IMR-90 (cell line): ENCODE measurements around the gene SLIT2. TPM values are rescaled to one million over a fixed set of nuclear protein-coding genes. Genes with fewer than 3 reads are reported as not detected.

Experiments used
- ATAC-seq: fragments of 200-7000 bp; cut with Tn5 transposase; 2 replicates; pipeline ENCODE4 v1.9.1; 2020; ENCODE audit warnings: low read depth, mild to moderate bottlenecking, moderate library complexity
- BruUV-seq: library from RNA; stranded (reverse); fragments of 400-500 nt; replicated peaks from 2 replicates; lab custom pipeline; 2021; lab: Mats Ljungman, UMichigan
- CTCF ChIA-PET: fragments of 300-600 bp; formaldehyde crosslinking; extraction: SDS; loops from one replicate; lab custom pipeline; 2021; ENCODE audit warnings: antibody characterized with exemption; lab: Yijun Ruan, JAX
- POLR2A ChIA-PET: fragments of 300-600 bp; sonication (Branson Sonifier 250); formaldehyde crosslinking; loops from one replicate; lab custom pipeline; 2022; ENCODE audit warnings: antibody characterized with exemption; ENCODE audit not compliant: unreplicated experiment; lab: Charles Lee
- DNase-seq: peaks from one replicate; pipeline ENCODE4 v3.0.0; 2013
- H2AFZ ChIP-seq: replicated peaks from 2 replicates; pipeline ENCODE3; 2013; ENCODE audit warnings: low read length, mild to moderate bottlenecking; ENCODE audit not compliant: poor library complexity
- H2AK5ac ChIP-seq: 2 replicates; pipeline ENCODE4 v1.6.1; 2013; ENCODE audit warnings: low read depth, low read length, inconsistent platforms
- H2AK9ac ChIP-seq: replicated peaks from 2 replicates; pipeline ENCODE3; 2013; ENCODE audit warnings: mild to moderate bottlenecking, low read depth, low read length, moderate library complexity; ENCODE audit not compliant: poor library complexity
- H2BK120ac ChIP-seq: 2 replicates; pipeline ENCODE4 v1.6.1; 2013; ENCODE audit warnings: low read depth, low read length, inconsistent platforms
- H2BK15ac ChIP-seq: 3 replicates; pipeline ENCODE4 v1.6.1; 2013; ENCODE audit warnings: low read depth, low read length, inconsistent platforms
- H2BK20ac ChIP-seq: 2 replicates; pipeline ENCODE4 v1.6.1; 2013; ENCODE audit warnings: low read depth, mild to moderate bottlenecking, inconsistent platforms, low read length, moderate library complexity
- H2BK5ac ChIP-seq: 2 replicates; pipeline ENCODE4 v1.6.1; 2013; ENCODE audit warnings: mild to moderate bottlenecking, low read depth, low read length, inconsistent platforms; ENCODE audit not compliant: poor library complexity, severe bottlenecking
- H3K14ac ChIP-seq: replicated peaks from 2 replicates; pipeline ENCODE4 v1.6.1; 2013; ENCODE audit warnings: low read depth, low read length, inconsistent platforms
- H3K18ac ChIP-seq: 2 replicates; pipeline ENCODE4 v1.6.1; 2013; ENCODE audit warnings: low read depth, low read length, control low read depth
- H3K23ac ChIP-seq: 2 replicates; pipeline ENCODE4 v1.6.1; 2013; ENCODE audit warnings: low read depth, low read length, inconsistent platforms
- H3K27ac ChIP-seq: 2 replicates; pipeline ENCODE4 v1.5.1; 2013; ENCODE audit warnings: mild to moderate bottlenecking, control low read depth, low read length; ENCODE audit not compliant: insufficient read depth
- H3K27me3 ChIP-seq: 2 replicates; pipeline ENCODE4 v1.6.1; 2013; ENCODE audit warnings: low read length; ENCODE audit not compliant: control insufficient read depth, insufficient read depth
- H3K36me3 ChIP-seq: 2 replicates; pipeline ENCODE4 v1.6.1; 2013; ENCODE audit warnings: low read length, mixed read lengths; ENCODE audit not compliant: control insufficient read depth, insufficient read depth
- H3K4ac ChIP-seq: 2 replicates; pipeline ENCODE4 v1.6.1; 2013; ENCODE audit warnings: low read depth, low read length, inconsistent platforms
- H3K4me1 ChIP-seq: 2 replicates; pipeline ENCODE4 v1.6.1; 2013; ENCODE audit warnings: low read length, mixed read lengths; ENCODE audit not compliant: control insufficient read depth, insufficient read depth
- H3K4me2 ChIP-seq: 2 replicates; pipeline ENCODE4 v1.6.1; 2013; ENCODE audit warnings: low read depth, mild to moderate bottlenecking, control low read depth, low read length, moderate library complexity
- H3K4me3 ChIP-seq: 2 replicates; pipeline ENCODE4 v1.5.1; 2013; ENCODE audit warnings: low read depth, mild to moderate bottlenecking, control low read depth, low read length, moderate library complexity; ENCODE audit not compliant: insufficient read depth
- H3K56ac ChIP-seq: 2 replicates; pipeline ENCODE4 v1.6.1; 2013; ENCODE audit warnings: low read length, inconsistent platforms; ENCODE audit not compliant: insufficient read depth; ENCODE audit errors: extremely low read depth
- H3K79me1 ChIP-seq, 2 experiments: 2 replicates each; pipeline ENCODE4 v1.6.1; 2013; ENCODE audit warnings: low read length in 2 of 2, inconsistent platforms in 1 of 2, low read depth in 1 of 2
- H3K9ac ChIP-seq: 2 replicates; pipeline ENCODE4 v1.6.1; 2013; ENCODE audit warnings: low read depth, low read length, control low read depth
- H3K9me1 ChIP-seq: 2 replicates; pipeline ENCODE4 v1.6.1; 2013; ENCODE audit warnings: low read length, inconsistent platforms; ENCODE audit not compliant: insufficient read depth
- H3K9me3 ChIP-seq: 2 replicates; pipeline ENCODE4 v1.6.1; 2013; ENCODE audit warnings: low read length; ENCODE audit not compliant: control insufficient read depth, insufficient read depth
- H4K20me1 ChIP-seq: 2 replicates; pipeline ENCODE4 v1.6.1; 2013; ENCODE audit warnings: low read length, inconsistent platforms; ENCODE audit not compliant: insufficient read depth
- H4K5ac ChIP-seq: 2 replicates; pipeline ENCODE4 v1.6.1; 2013; ENCODE audit warnings: mild to moderate bottlenecking, low read depth, low read length, control low read depth
- H4K8ac ChIP-seq, 2 experiments: 2 replicates each; pipeline ENCODE4 v1.6.1; 2013; ENCODE audit warnings: low read depth in 2 of 2, low read length in 2 of 2, control low read depth in 1 of 2, inconsistent platforms in 1 of 2
- H4K91ac ChIP-seq: 2 replicates; pipeline ENCODE4 v1.6.1; 2013; ENCODE audit warnings: low read depth, low read length, inconsistent platforms; ENCODE audit not compliant: insufficient read depth
- BHLHE40 ChIP-seq: fragments of 150-350 bp; IDR thresholded peaks from 2 replicates; pipeline ENCODE4 v1.6.1; 2016; ENCODE audit warnings: mild to moderate bottlenecking, low read depth, low read length
- CEBPB ChIP-seq: IDR thresholded peaks from 2 replicates; pipeline ENCODE4 v1.6.1; 2012; ENCODE audit warnings: low read depth, low read length, improper control_type of control experiment
- CHD1 ChIP-seq: IDR thresholded peaks from 2 replicates; pipeline ENCODE4 v1.6.1; 2012; ENCODE audit warnings: low read depth, low read length, improper control_type of control experiment
- FOS ChIP-seq: fragments of 150-350 bp; IDR thresholded peaks from 2 replicates; pipeline ENCODE4 v1.6.1; 2016; ENCODE audit warnings: low read depth, low read length
- MAFK ChIP-seq: IDR thresholded peaks from 2 replicates; pipeline ENCODE4 v1.6.1; 2012; ENCODE audit warnings: low read depth, low read length, improper control_type of control experiment
- MAZ ChIP-seq: IDR thresholded peaks from 2 replicates; pipeline ENCODE4 v1.6.1; 2012; ENCODE audit warnings: low read depth, mild to moderate bottlenecking, low read length, improper control_type of control experiment, moderate library complexity, borderline replicate concordance
- NFE2L2 ChIP-seq: fragments of 150-350 bp; IDR thresholded peaks from 2 replicates; pipeline ENCODE4 v1.6.1; 2016; ENCODE audit warnings: low read depth, mild to moderate bottlenecking, low read length
- POLR2A ChIP-seq: IDR thresholded peaks from 2 replicates; pipeline ENCODE4 v1.6.1; 2012; ENCODE audit warnings: mild to moderate bottlenecking, low read depth, low read length
- RAD21 ChIP-seq: IDR thresholded peaks from 2 replicates; pipeline ENCODE4 v1.6.1; 2012; ENCODE audit warnings: low read length, improper control_type of control experiment
- RCOR1 ChIP-seq: IDR thresholded peaks from 2 replicates; pipeline ENCODE4 v1.6.1; 2012; ENCODE audit warnings: mild to moderate bottlenecking, low read length, improper control_type of control experiment; ENCODE audit not compliant: insufficient replicate concordance
- RFX5 ChIP-seq: IDR thresholded peaks from 2 replicates; pipeline ENCODE4 v1.8.0; 2012; ENCODE audit warnings: low read depth, mild to moderate bottlenecking, low read length, moderate library complexity
- SMC3 ChIP-seq: fragments of 150-350 bp; IDR thresholded peaks from 2 replicates; pipeline ENCODE4 v1.6.1; 2016; ENCODE audit warnings: low read depth, mild to moderate bottlenecking, antibody characterized with exemption, low read length, moderate library complexity
- WGBS, 2 experiments: methylation state at CpG; one replicate each; pipeline versions ENCODE4 v1.1.5 to v1.1.7; 2013; ENCODE audit warnings: missing lambda C conversion rate in 2 of 2; ENCODE audit not compliant: insufficient read length in 1 of 2; ENCODE audit errors: extremely low coverage in 2 of 2; 5-methylcytosine and 5-hydroxymethylcytosine counted together
- dilution Hi-C: fragments of 300-500 bp; cut with HindIII; formaldehyde crosslinking; loops from one replicate; pipeline ENCODE4 v1.14.3; 2018; ENCODE audit warnings: low sequenced_read_pairs; ENCODE audit not compliant: unreplicated experiment
- in situ Hi-C: fragments of 300-500 bp; cut with MboI; formaldehyde crosslinking; loops from 3 replicates; pipeline ENCODE4 v1.14.3; 2019; ENCODE audit warnings: low sequenced_read_pairs, inconsistent platforms, mixed read lengths
- intact Hi-C: fragments of 100-400 bp; cut with micrococcal nuclease; formaldehyde crosslinking; loops from 2 replicates; pipeline ENCODE4 v1.10.0; 2022
- polyA plus RNA-seq, 3 experiments: library from polyadenylated mRNA; depleted of rRNA; stranded (reverse); fragments of >200 nt; gene quantifications; 2 replicates each; pipeline ENCODE4 v1.2.3, GENCODE V29; 2012; ENCODE audit warnings: low replicate concordance in 1 of 3
- total RNA-seq: library from RNA; depleted of rRNA; stranded (reverse); fragments of >200 nt; gene quantifications from 2 replicates; pipeline ENCODE4 v1.2.3, GENCODE V29; 2012
- TF ChIP-seq, protein P1 (sequence below): fragments of 150-350 bp; IDR thresholded peaks from 2 replicates; pipeline ENCODE4 v1.6.1; 2016; ENCODE audit warnings: low read depth, mild to moderate bottlenecking, low read length, moderate library complexity, borderline replicate concordance
- TF ChIP-seq, protein P2 (sequence below): conservative IDR thresholded peaks from 2 replicates; pipeline ENCODE4 v1.5.1; 2012; ENCODE audit warnings: mild to moderate bottlenecking, low read depth, low read length, improper control_type of control experiment
- TF ChIP-seq, protein P3 (sequence below): fragments of 150-350 bp; IDR thresholded peaks from 2 replicates; pipeline ENCODE4 v1.6.1; 2017; ENCODE audit warnings: mild to moderate bottlenecking, antibody characterized with exemption, low read length, low read depth

Gene SLIT2
- total and polyA plus RNA-seq, 2 of the 4 experiments (the other 2 are of a cell fraction) = 13.6 to 14.3 TPM

DNA sequence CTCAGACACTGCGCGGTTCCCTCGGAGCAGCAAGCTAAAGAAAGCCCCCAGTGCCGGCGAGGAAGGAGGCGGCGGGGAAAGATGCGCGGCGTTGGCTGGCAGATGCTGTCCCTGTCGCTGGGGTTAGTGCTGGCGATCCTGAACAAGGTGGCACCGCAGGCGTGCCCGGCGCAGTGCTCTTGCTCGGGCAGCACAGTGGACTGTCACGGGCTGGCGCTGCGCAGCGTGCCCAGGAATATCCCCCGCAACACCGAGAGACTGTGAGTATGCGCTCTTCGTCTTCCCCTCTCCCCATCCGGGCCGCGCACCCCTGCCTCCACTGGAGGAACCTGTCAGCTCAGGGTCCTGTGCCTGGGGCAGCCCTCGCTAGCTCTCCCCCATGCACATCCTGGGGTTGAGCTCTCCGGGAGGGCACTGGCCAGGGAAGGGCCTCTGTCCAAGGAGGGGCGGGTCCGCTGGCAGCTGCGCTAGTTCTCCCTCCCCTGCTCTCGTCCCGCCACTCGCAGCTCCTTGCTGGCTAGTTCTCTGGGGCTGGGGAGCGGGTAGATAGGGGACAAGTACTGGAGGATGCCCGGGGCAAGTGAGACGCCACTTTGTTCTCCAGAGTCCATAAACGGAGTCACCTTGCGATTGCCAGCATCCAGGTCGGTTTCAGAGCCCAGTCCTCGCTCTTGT lies 2.2 kb downstream of the SLIT2 start:
- Histone ChIP-seq H3K4ac (no peak overlapping the region), H3K9me3 (no peaks in the 10 kb centered on the region), H3K4me2 (peak overlapping the region; percentile 80), H4K91ac (no peak overlapping the region), H3K4me1 (peaks cover 8% of the 10 kb centered on the region; the same call in 1 of the 2 replicates), H4K20me1 (peaks cover 7% of the 10 kb centered on the region), H3K18ac (no peak overlapping the region), H3K23ac (peak overlapping the region; percentile 17), H3K9ac (no peak overlapping the region), H2AFZ (peak overlapping the region; percentile 83), H3K36me3 (no peaks in the 10 kb centered on the region), H4K8ac (no peak overlapping the region), H2AK5ac (no peak overlapping the region; the same call in 1 of the 2 replicates), H3K4me3 (peak overlapping the region; percentile 55), H3K56ac (no peak overlapping the region), H3K27me3 (peaks cover 22% of the 10 kb centered on the region), H2BK120ac (no peak overlapping the region), H3K27ac (no peak overlapping the region), H3K79me1 (peaks cover 0 to 6% of the 10 kb centered on the region in 2 experiments; a peak in 1 of 4 replicates), H4K5ac (no peak overlapping the region), H2BK20ac (no peak overlapping the region), H3K9me1 (no peaks in the 10 kb centered on the region), H2AK9ac (peak overlapping the region; percentile 52), H3K14ac (no peak overlapping the region), H2BK5ac (no peak overlapping the region), H2BK15ac (no peak overlapping the region)
- ChIA-PET CTCF (interaction anchor here (0.6 to 1.1 kb wide), 2 partner anchors 329 to 945 kb away, joined by 3 read pairs; no protein-coding TSS in a partner anchor), POLR2A (no interaction called here)
- DNase-seq = peak; percentile 30
- peak; percentile 18 for ATAC-seq
- WGBS, 2 experiments = 1% methylated on average over 13 of the region's 43 CpGs; no CpG with 5 or more reads in 1 of the 2 experiments
- in situ Hi-C loops (no loop called here), dilution Hi-C loops (no loop called here), intact Hi-C loops (loop anchor here (1.0 to 10.0 kb wide), 6 partner anchors 168 to 1249 kb away; no protein-coding TSS in a partner anchor)
- no TSS peak for BruUV-seq
- TF ChIP-seq CEBPB = no peak
- no peak for TF ChIP-seq NFE2L2
- TF ChIP-seq RCOR1 = no peak
- TF ChIP-seq MAFK = no peak
- TF ChIP-seq, protein P1, sequence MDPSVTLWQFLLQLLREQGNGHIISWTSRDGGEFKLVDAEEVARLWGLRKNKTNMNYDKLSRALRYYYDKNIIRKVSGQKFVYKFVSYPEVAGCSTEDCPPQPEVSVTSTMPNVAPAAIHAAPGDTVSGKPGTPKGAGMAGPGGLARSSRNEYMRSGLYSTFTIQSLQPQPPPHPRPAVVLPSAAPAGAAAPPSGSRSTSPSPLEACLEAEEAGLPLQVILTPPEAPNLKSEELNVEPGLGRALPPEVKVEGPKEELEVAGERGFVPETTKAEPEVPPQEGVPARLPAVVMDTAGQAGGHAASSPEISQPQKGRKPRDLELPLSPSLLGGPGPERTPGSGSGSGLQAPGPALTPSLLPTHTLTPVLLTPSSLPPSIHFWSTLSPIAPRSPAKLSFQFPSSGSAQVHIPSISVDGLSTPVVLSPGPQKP = no peak
- no peak for TF ChIP-seq RAD21
- TF ChIP-seq, protein P2, sequence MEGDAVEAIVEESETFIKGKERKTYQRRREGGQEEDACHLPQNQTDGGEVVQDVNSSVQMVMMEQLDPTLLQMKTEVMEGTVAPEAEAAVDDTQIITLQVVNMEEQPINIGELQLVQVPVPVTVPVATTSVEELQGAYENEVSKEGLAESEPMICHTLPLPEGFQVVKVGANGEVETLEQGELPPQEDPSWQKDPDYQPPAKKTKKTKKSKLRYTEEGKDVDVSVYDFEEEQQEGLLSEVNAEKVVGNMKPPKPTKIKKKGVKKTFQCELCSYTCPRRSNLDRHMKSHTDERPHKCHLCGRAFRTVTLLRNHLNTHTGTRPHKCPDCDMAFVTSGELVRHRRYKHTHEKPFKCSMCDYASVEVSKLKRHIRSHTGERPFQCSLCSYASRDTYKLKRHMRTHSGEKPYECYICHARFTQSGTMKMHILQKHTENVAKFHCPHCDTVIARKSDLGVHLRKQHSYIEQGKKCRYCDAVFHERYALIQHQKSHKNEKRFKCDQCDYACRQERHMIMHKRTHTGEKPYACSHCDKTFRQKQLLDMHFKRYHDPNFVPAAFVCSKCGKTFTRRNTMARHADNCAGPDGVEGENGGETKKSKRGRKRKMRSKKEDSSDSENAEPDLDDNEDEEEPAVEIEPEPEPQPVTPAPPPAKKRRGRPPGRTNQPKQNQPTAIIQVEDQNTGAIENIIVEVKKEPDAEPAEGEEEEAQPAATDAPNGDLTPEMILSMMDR = no peak
- no peak for TF ChIP-seq RFX5
- TF ChIP-seq CHD1 = no peak
- TF ChIP-seq SMC3 = no peak
- no peak for TF ChIP-seq POLR2A
- no peak for TF ChIP-seq MAZ
- no peak for TF ChIP-seq BHLHE40
- no peak for TF ChIP-seq FOS
- TF ChIP-seq, protein P3, sequence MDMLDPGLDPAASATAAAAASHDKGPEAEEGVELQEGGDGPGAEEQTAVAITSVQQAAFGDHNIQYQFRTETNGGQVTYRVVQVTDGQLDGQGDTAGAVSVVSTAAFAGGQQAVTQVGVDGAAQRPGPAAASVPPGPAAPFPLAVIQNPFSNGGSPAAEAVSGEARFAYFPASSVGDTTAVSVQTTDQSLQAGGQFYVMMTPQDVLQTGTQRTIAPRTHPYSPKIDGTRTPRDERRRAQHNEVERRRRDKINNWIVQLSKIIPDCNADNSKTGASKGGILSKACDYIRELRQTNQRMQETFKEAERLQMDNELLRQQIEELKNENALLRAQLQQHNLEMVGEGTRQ = no peak
